ENCODE measurements around the gene CREB5. TPM values are rescaled to one million over a fixed set of nuclear protein-coding genes. Genes with fewer than 3 reads are reported as not detected.

The CREB5 gene
- total RNA-seq, 2 donors from 2014 or later = 0.53 to 2.6 TPM

DNA sequence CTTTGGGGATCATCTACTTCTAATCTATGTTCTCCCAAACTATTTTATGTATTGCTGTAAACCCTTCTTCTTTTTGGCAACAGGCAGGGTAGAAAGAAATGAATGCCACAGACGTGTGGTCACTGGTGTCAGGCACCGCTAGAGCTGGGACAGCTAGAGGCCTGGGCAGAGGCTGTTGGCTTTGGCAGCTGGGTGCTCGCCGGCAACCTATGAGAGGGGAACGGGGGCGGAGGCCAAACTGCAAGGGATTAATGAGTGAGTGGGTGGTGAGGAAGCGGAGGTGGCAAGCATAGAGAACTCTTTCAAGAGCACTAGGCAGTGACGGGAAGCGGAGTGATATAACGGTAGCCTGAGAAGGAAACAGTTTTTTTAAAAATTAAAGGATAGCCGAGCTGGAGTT lies 78.5 kb downstream of the CREB5 start:
- DNase-seq = peak; percentile 56
- Histone ChIP-seq H3K9ac (ENCODE audit: extremely low read depth, low read length, poor library complexity, severe bottlenecking) (no peak overlapping the region), H3K4me1 (ENCODE audit: control insufficient read depth, insufficient read depth, low read length) (no peaks in the 10 kb centered on the region), H3K9me3 (ENCODE audit: control insufficient read depth, low read length) (no peaks in the 10 kb centered on the region), H3K36me3 (ENCODE audit: control insufficient read depth, insufficient read depth, low read length) (no peaks in the 10 kb centered on the region), H3K4me3 (ENCODE audit: low read length) (no peak overlapping the region), H3K27ac (ENCODE audit: low read depth, low read length) (no peak overlapping the region), H3K27me3 (ENCODE audit: control insufficient read depth, insufficient read depth, low read length, poor library complexity, severe bottlenecking) (no peaks in the 10 kb centered on the region)
- H3K4me3 Mint-ChIP-seq = no peak overlapping the region
- no peak for TF ChIP-seq CTCF (conservative IDR thresholded peaks at IDR 0.05)
- H3K4me1 Mint-ChIP-seq = peaks cover 15% of the 10 kb centered on the region
- H3K36me3 Mint-ChIP-seq (ENCODE audit: low read depth) = no peaks in the 10 kb centered on the region
- H3K27ac Mint-ChIP-seq = no peak overlapping the region
- 85 to 92% methylated on average over 11 of the region's 11 CpGs for WGBS, 2 experiments (ENCODE audit: insufficient coverage in 1 of 2, insufficient read length in 1 of 2)
- no peaks in the 10 kb centered on the region for H3K9me3 Mint-ChIP-seq
- H3K27me3 Mint-ChIP-seq (ENCODE audit: insufficient read depth) = no peaks in the 10 kb centered on the region

DNA sequence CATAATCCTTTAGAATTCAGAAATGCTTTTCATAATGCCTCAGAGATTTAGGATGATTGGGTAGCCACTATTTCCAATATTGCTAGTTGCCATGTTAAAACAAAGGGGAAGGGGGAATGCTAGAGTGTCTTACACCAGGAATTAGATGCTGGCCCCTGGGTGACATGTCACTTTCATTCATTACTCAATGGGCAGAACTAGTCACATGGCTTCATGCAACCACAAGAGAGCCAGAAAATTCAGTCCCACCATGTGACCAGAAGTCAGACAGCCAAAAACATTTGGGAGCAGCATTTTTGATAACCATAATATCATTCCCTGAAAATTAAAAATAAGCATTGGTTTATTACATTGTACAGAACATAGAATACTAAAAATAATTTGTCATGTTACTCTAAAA lies 81.2 kb downstream of the CREB5 start:
- peaks cover 15% of the 10 kb centered on the region for H3K4me1 Mint-ChIP-seq
- Histone ChIP-seq H3K9me3 (ENCODE audit: control insufficient read depth, low read length) (no peaks in the 10 kb centered on the region), H3K36me3 (ENCODE audit: control insufficient read depth, insufficient read depth, low read length) (no peaks in the 10 kb centered on the region), H3K4me3 (ENCODE audit: low read length) (no peak overlapping the region), H3K27ac (ENCODE audit: low read depth, low read length) (no peak overlapping the region), H3K4me1 (ENCODE audit: control insufficient read depth, insufficient read depth, low read length) (no peaks in the 10 kb centered on the region), H3K9ac (ENCODE audit: extremely low read depth, low read length, poor library complexity, severe bottlenecking) (no peak overlapping the region), H3K27me3 (ENCODE audit: control insufficient read depth, insufficient read depth, low read length, poor library complexity, severe bottlenecking) (no peaks in the 10 kb centered on the region)
- DNase-seq = no peak
- H3K36me3 Mint-ChIP-seq (ENCODE audit: low read depth) = no peaks in the 10 kb centered on the region
- no peak overlapping the region for H3K4me3 Mint-ChIP-seq
- no peak overlapping the region for H3K27ac Mint-ChIP-seq
- H3K9me3 Mint-ChIP-seq = no peaks in the 10 kb centered on the region
- TF ChIP-seq CTCF (conservative IDR thresholded peaks at IDR 0.05) = no peak
- H3K27me3 Mint-ChIP-seq (ENCODE audit: insufficient read depth) = no peaks in the 10 kb centered on the region

DNA sequence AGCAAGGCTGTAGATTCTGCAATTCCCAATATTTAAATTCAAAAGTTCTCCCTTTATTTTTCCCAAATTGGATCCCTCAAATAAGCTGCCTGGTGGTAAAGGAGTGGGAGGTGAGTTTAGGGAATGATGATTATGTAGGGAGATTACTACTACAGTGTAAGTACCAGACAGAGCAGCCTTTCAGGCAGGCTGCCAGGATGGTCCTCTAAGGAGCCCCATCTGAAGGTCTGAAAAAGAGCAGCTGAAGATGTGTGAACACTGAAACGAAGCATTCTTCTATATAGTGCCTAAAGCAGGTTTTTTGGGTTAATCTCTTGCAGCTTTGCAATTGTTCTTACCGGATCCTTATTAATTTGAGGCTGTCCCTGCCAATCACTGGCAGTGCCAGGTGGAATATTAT lies 84.7 kb downstream of the CREB5 start:
- no peak for DNase-seq
- no peaks in the 10 kb centered on the region for H3K9me3 ChIP-seq (ENCODE audit: control insufficient read depth, low read length)
- H3K27ac Mint-ChIP-seq = no peak overlapping the region

More for the DNA sequence above, 84.7 kb downstream of the CREB5 start:
- no peak overlapping the region for H3K4me3 ChIP-seq (ENCODE audit: low read length)
- no peaks in the 10 kb centered on the region for H3K9me3 Mint-ChIP-seq
- H3K4me1 Mint-ChIP-seq = peaks cover 8% of the 10 kb centered on the region
- no peak for TF ChIP-seq CTCF (conservative IDR thresholded peaks at IDR 0.05)
- no peak overlapping the region for H3K27ac ChIP-seq (ENCODE audit: low read depth, low read length)
- H3K36me3 Mint-ChIP-seq (ENCODE audit: low read depth) = no peaks in the 10 kb centered on the region
- no peak overlapping the region for H3K9ac ChIP-seq (ENCODE audit: extremely low read depth, low read length, poor library complexity, severe bottlenecking)
- H3K36me3 ChIP-seq (ENCODE audit: control insufficient read depth, insufficient read depth, low read length) = no peaks in the 10 kb centered on the region
- no peaks in the 10 kb centered on the region for H3K4me1 ChIP-seq (ENCODE audit: control insufficient read depth, insufficient read depth, low read length)
- 93 to 100% methylated on average over 2 of the region's 2 CpGs for WGBS, 2 experiments (ENCODE audit: insufficient coverage in 1 of 2, insufficient read length in 1 of 2)
- H3K4me3 Mint-ChIP-seq = no peak overlapping the region
- no peaks in the 10 kb centered on the region for H3K27me3 ChIP-seq (ENCODE audit: control insufficient read depth, insufficient read depth, low read length, poor library complexity, severe bottlenecking)
- peaks cover 2% of the 10 kb centered on the region for H3K27me3 Mint-ChIP-seq (ENCODE audit: insufficient read depth)
